ENCODE measurements around the gene UGGT1. TPM values are rescaled to one million over a fixed set of nuclear protein-coding genes. Genes with fewer than 3 reads are reported as not detected.
A peak's percentile ranks its signal among the peaks of the same experiment; 100 is the strongest.

Gene UGGT1
- total and polyA plus RNA-seq, 8 donors, result 33.1 to 72.0 (median 36.3) TPM

DNA sequence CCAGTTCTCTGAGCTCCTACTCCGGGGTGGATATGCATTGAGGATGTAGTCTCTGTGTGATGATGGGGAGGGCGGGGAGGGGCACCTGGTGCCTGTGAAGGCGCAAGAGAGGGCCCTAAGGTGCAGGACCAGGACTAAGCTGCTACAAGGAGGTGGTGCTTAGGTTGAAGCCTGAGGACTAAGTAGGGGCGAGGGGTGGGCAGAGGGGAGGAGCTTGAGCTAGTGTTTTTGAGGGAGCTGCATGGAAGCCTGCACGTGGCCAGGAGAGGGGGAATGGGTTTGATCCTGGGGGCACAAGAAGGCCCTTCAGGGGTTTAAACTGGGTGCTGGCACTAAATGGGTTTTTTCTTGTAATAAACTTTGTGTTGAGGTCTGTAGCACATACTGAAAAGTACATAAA lies 105.0 kb downstream of the UGGT1 start:
- H3K27ac ChIP-seq, result no peak overlapping the region
- DNase-seq, result no peak
- TF ChIP-seq CTCF (IDR thresholded peaks at IDR 0.05), result no peak
- peaks cover 0 to 11% of the 10 kb centered on the region in 2 donors for H3K4me1 ChIP-seq
- intact Hi-C loops (cut with DNase I), result no loop called here
- no peak overlapping the region for H3K4me3 ChIP-seq
- peaks cover 0 to 12% of the 10 kb centered on the region in 2 donors for H3K36me3 ChIP-seq
- no peaks in the 10 kb centered on the region for H3K27me3 ChIP-seq
- H3K9me3 ChIP-seq, result no peaks in the 10 kb centered on the region
- peak; percentile 40 for ATAC-seq

GRCh38 chr2:128196471-128196931 lies 105.5 kb downstream of the UGGT1 start:
- peak; percentile 93 for ATAC-seq

DNA sequence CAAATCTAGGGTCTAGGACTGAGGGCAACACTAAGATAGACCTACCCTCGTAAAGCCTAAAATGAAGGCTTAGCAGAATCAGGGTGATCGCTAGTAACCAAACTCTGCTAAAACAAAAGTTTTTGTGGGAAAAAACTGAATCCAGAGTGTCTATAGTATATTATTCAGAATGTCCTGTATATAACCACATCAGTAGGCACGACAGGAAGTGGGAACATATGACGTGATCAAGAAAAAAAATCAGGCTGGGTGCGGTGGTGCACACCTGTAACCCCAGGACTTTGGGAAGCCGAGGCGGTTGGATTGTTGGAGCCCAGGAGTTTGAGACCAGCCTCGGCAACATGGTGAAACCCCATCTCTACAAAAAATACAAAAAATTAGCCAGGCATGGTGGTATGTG lies 106.1 kb downstream of the UGGT1 start:
- no peak for TF ChIP-seq CTCF (IDR thresholded peaks at IDR 0.05)
- intact Hi-C loops (cut with DNase I), result no loop called here
- no peaks in the 10 kb centered on the region for H3K9me3 ChIP-seq
- no peaks in the 10 kb centered on the region for H3K27me3 ChIP-seq
- no peak overlapping the region for H3K27ac ChIP-seq
- DNase-seq (no peak), ATAC-seq (no peak)
- peaks cover 0 to 11% of the 10 kb centered on the region in 2 donors for H3K4me1 ChIP-seq
- peaks cover 0 to 4% of the 10 kb centered on the region in 2 donors for H3K36me3 ChIP-seq
- no peak overlapping the region for H3K4me3 ChIP-seq

More at GRCh38 chr2:128196471-128196931, 105.5 kb downstream of the UGGT1 start:
- Histone ChIP-seq H3K4me3 (no peak overlapping the region), H3K4me1 (peaks cover 0 to 11% of the 10 kb centered on the region in 2 donors), H3K36me3 (peaks cover 0 to 7% of the 10 kb centered on the region in 2 donors), H3K27me3 (no peaks in the 10 kb centered on the region), H3K27ac (no peak overlapping the region), H3K9me3 (no peaks in the 10 kb centered on the region)
- intact Hi-C loops (cut with DNase I), result no loop called here
- DNase-seq, result peak in 2 of 4 donors; percentile 49 to 53
- no peak for TF ChIP-seq CTCF (IDR thresholded peaks at IDR 0.05)

- TF ChIP-seq CTCF (IDR thresholded peaks at IDR 0.05), result no peak
- no peaks in the 10 kb centered on the region for H3K9me3 ChIP-seq
- no peak for ATAC-seq
- no peaks in the 10 kb centered on the region for H3K27me3 ChIP-seq
- peak in 2 of 4 donors; percentile 30 to 52 for DNase-seq
- intact Hi-C loops (cut with DNase I), result no loop called here
- no peak overlapping the region for H3K27ac ChIP-seq
- H3K36me3 ChIP-seq, result no peaks in the 10 kb centered on the region
- peaks cover 0 to 11% of the 10 kb centered on the region in 2 donors for H3K4me1 ChIP-seq
- H3K4me3 ChIP-seq, result no peak overlapping the region
Observed at GRCh38 chr2:128198656-128199055, 107.7 kb downstream of the UGGT1 start.

DNA sequence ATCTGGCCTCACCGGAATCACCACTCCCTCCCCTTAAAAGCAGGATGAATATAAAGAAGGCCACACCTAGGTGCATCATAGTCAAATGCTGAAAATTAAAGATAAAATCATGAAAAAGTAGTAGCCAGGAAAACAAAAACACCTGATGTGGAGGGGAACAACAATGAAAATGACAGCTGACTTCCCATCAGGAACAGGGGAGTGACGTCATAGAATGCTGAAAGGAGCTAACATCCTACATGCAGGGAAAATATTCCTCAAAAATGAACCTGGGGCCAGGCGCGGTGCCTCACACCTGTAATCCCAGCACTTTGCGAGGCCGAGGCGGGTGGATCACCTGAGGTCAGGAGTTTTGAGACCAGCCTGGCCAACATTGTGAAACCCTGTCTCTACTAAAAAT lies 108.1 kb downstream of the UGGT1 start:
- no peak overlapping the region for H3K27ac ChIP-seq
- H3K27me3 ChIP-seq, result no peaks in the 10 kb centered on the region
- ATAC-seq (no peak), DNase-seq (no peak)
- H3K9me3 ChIP-seq, result no peaks in the 10 kb centered on the region
- no peak overlapping the region for H3K4me3 ChIP-seq
- intact Hi-C loops (cut with DNase I), result no loop called here
- H3K36me3 ChIP-seq, result no peaks in the 10 kb centered on the region
- no peak for TF ChIP-seq CTCF (IDR thresholded peaks at IDR 0.05)
- H3K4me1 ChIP-seq, result peaks cover 0 to 11% of the 10 kb centered on the region in 2 donors
